Calu3 (cell line): ENCODE results near the gene TOMM70. TPM values are rescaled to one million over a fixed set of nuclear protein-coding genes. Genes with fewer than 3 reads are reported as not detected.

ENCODE experiments used
- BruUV-seq: library from RNA; stranded (reverse); fragments of 400-500 nt; replicated peaks from 2 replicates; lab custom pipeline; 2021; lab: Mats Ljungman, UMichigan
- CTCF ChIA-PET: fragments of 300-600 bp; sonication (Branson Sonifier 250); formaldehyde crosslinking; loops from one replicate; lab custom pipeline; 2022; ENCODE audit warnings: antibody characterized with exemption; lab: Charles Lee
- DNase-seq: peaks from one replicate; pipeline ENCODE4 v3.0.0; 2022
- H3K27ac Mint-ChIP-seq: one replicate; pipeline ENCODE4 v1.8.0; 2022; ENCODE audit warnings: mixed read lengths; ENCODE audit not compliant: unreplicated experiment
- H3K27me3 Mint-ChIP-seq: one replicate; pipeline ENCODE4 v1.8.0; 2022; ENCODE audit warnings: mixed read lengths; ENCODE audit not compliant: unreplicated experiment
- H3K36me3 Mint-ChIP-seq: one replicate; pipeline ENCODE4 v1.8.0; 2022; ENCODE audit warnings: mild to moderate bottlenecking, moderate library complexity, mixed read lengths; ENCODE audit not compliant: insufficient read depth, unreplicated experiment
- H3K4me1 Mint-ChIP-seq: one replicate; pipeline ENCODE4 v1.8.0; 2022; ENCODE audit warnings: mild to moderate bottlenecking, low read depth, mixed read lengths; ENCODE audit not compliant: unreplicated experiment
- H3K4me3 Mint-ChIP-seq: one replicate; pipeline ENCODE4 v1.8.0; 2022; ENCODE audit warnings: mild to moderate bottlenecking, low read depth, moderate library complexity, mixed read lengths; ENCODE audit not compliant: unreplicated experiment
- H3K9me3 Mint-ChIP-seq: one replicate; pipeline ENCODE4 v1.8.0; 2022; ENCODE audit warnings: low read depth, mixed read lengths; ENCODE audit not compliant: unreplicated experiment
- CTCF ChIP-seq: fragments of 200-600 bp; IDR thresholded peaks from one replicate; pipeline ENCODE4 v1.8.0; 2022; ENCODE audit warnings: antibody characterized with exemption; ENCODE audit not compliant: unreplicated experiment
- intact Hi-C: fragments of 100-400 bp; cut with micrococcal nuclease; formaldehyde crosslinking; loops from one replicate; pipeline ENCODE4 v1.10.0; 2022; ENCODE audit not compliant: unreplicated experiment
- total RNA-seq: library from RNA; stranded (reverse); gene quantifications from 2 replicates; pipeline ENCODE4 v1.2.3, GENCODE V29; 2022

TOMM70 gene
- total RNA-seq, 1 experiment from 2014 or later: 49.5 TPM

- Mint-ChIP-seq H3K9me3 (no peaks in the 10 kb centered on the region), H3K36me3 (no peaks in the 10 kb centered on the region), H3K4me1 (no peaks in the 10 kb centered on the region), H3K4me3 (no peak overlapping the region), H3K27me3 (no peaks in the 10 kb centered on the region), H3K27ac (no peak overlapping the region)
- intact Hi-C loops: no loop called here
- no peak for TF ChIP-seq CTCF
- no peak for DNase-seq
- no TSS peak for BruUV-seq
- CTCF ChIA-PET: no interaction called here
Measured at GRCh38 chr3:100436951-100437350, 36.1 kb upstream of the TOMM70 start.

GRCh38 chr3:100429187-100429716, 28.4 kb upstream of the TOMM70 start:
- Mint-ChIP-seq H3K27ac (no peak overlapping the region), H3K9me3 (no peaks in the 10 kb centered on the region), H3K4me1 (peaks cover 13% of the 10 kb centered on the region), H3K36me3 (peaks cover 5% of the 10 kb centered on the region), H3K27me3 (no peaks in the 10 kb centered on the region), H3K4me3 (no peak overlapping the region)
- intact Hi-C loops: no loop called here
- no peak for DNase-seq
- no TSS peak for BruUV-seq
- no peak for TF ChIP-seq CTCF
- CTCF ChIA-PET: no interaction called here

- Mint-ChIP-seq H3K27me3 (no peaks in the 10 kb centered on the region), H3K27ac (no peak overlapping the region), H3K9me3 (no peaks in the 10 kb centered on the region), H3K4me3 (no peak overlapping the region), H3K36me3 (peaks cover 5% of the 10 kb centered on the region), H3K4me1 (peaks cover 13% of the 10 kb centered on the region)
- CTCF ChIA-PET: no interaction called here
- BruUV-seq: no TSS peak
- no peak for DNase-seq
- intact Hi-C loops: no loop called here
- TF ChIP-seq CTCF: no peak
Measured at GRCh38 chr3:100427699-100428098, 26.8 kb upstream of the TOMM70 start.

- DNase-seq: no peak
- Mint-ChIP-seq H3K27ac (no peak overlapping the region), H3K9me3 (no peaks in the 10 kb centered on the region), H3K36me3 (peaks cover 5% of the 10 kb centered on the region), H3K4me3 (no peak overlapping the region), H3K4me1 (peaks cover 13% of the 10 kb centered on the region), H3K27me3 (no peaks in the 10 kb centered on the region)
- CTCF ChIA-PET: interaction anchor here (0.6 kb wide), 1 partner anchor 109 kb away, joined by 4 read pairs; no protein-coding TSS in a partner anchor
- BruUV-seq: no TSS peak
- no peak for TF ChIP-seq CTCF
- intact Hi-C loops: no loop called here
Measured at GRCh38 chr3:100426067-100426682, 25.3 kb upstream of the TOMM70 start.
